ENCODE measurements around the gene ZDHHC14. TPM values are rescaled to one million over a fixed set of nuclear protein-coding genes. Genes with fewer than 3 reads are reported as not detected.

Gene ZDHHC14
- total RNA-seq, 1 experiment from 2014 or later: 1.7 TPM

DNA sequence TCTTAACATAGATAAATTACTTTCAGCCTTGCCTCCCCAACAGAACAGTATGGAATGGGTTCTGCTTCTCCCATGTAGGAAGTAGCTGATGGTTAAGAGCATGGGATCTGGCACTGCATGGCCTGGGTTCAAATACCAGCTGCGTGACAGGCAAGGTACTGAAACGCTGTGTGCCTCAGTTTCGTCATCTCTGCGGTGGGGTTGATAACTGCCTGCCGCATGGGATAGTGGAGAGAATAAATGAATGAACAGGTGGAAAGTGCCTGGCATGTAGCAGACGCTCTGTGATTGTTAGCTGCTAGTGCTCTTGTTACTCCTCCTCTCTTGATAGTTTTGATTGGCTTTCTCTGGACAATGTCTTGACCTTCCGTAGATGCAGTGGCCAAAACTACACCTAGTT, 213.3 kb downstream of the ZDHHC14 start:
- Histone ChIP-seq H2AFZ (ENCODE audit: low read length) (no peak overlapping the region), H3K23ac (ENCODE audit: insufficient read length, low read depth, low read length) (no peak overlapping the region), H3K4me1 (ENCODE audit: insufficient read depth, low read length) (peaks cover 2% of the 10 kb centered on the region; the same call in 1 of the 2 replicates), H2BK5ac (ENCODE audit: insufficient read length, low read length) (no peak overlapping the region), H2AK5ac (ENCODE audit: insufficient read length, low read length) (no peak overlapping the region), H3K4ac (ENCODE audit: low read depth, low read length) (no peak overlapping the region), H2BK120ac (ENCODE audit: low read depth, low read length, poor library complexity, severe bottlenecking) (no peak overlapping the region), H2BK15ac (ENCODE audit: low read depth, low read length) (no peak overlapping the region), H3K27ac (ENCODE audit: insufficient read length, low read depth, low read length) (no peak overlapping the region), H3K79me1 (ENCODE audit: insufficient read depth, low read depth, low read length, poor library complexity, severe bottlenecking) (no peaks in the 10 kb centered on the region), H3K18ac (ENCODE audit: insufficient read length, low read depth, low read length) (no peak overlapping the region), H2BK12ac (ENCODE audit: insufficient read length, low read depth, low read length) (no peak overlapping the region), H4K5ac (ENCODE audit: insufficient read length, low read depth, low read length) (no peak overlapping the region), H4K91ac (ENCODE audit: insufficient read length, low read depth, low read length) (no peak overlapping the region), H4K20me1 (ENCODE audit: control insufficient read depth, insufficient read depth, insufficient read length) (no peaks in the 10 kb centered on the region), H4K8ac (replicated peaks; ENCODE audit: insufficient read length, low read depth, low read length) (no peak overlapping the region), H3K9me3 (ENCODE audit: control insufficient read depth, low read depth, low read length) (peaks cover 14% of the 10 kb centered on the region), H2BK20ac (ENCODE audit: low read depth, low read length, poor library complexity, severe bottlenecking) (no peak overlapping the region), H3K27me3 (ENCODE audit: insufficient read depth, low read length) (no peaks in the 10 kb centered on the region), H3K4me2 (ENCODE audit: insufficient read depth, insufficient read length, low read length) (no peak overlapping the region), H3K9ac (ENCODE audit: extremely low read depth, insufficient read length, low read length) (no peak overlapping the region), H3T11ph (ENCODE audit: low read length) (no peak overlapping the region), H3K56ac (ENCODE audit: insufficient read length, low read depth, low read length) (no peak overlapping the region), H3K79me2 (ENCODE audit: insufficient read depth, low read length) (no peaks in the 10 kb centered on the region), H3K23me2 (ENCODE audit: insufficient read length, low read depth, low read length, poor library complexity, severe bottlenecking) (no peaks in the 10 kb centered on the region), H3K14ac (ENCODE audit: insufficient read depth, low read length) (no peak overlapping the region)
- Mint-ChIP-seq H3K27me3 (ENCODE audit: low read depth) (peaks cover 4% of the 10 kb centered on the region; the same call in 1 of the 2 replicates), H3K36me3 (ENCODE audit: insufficient read depth in 1 of 3, low read depth in 3 of 3) (peaks cover 23 to 26% (median 25%) of the 10 kb centered on the region in 3 experiments), H3K27ac (0 out of 7 replicates have a peak overlapping the region, but pooled peaks of 2 of the 3 experiments have one; percentile 4 to 34), H3K9me3 (peaks cover 24 to 27% of the 10 kb centered on the region in 2 experiments), H3K4me3 (no peak overlapping the region), H3K4me1 (peaks cover 5 to 12% of the 10 kb centered on the region in 2 experiments)
- TF ChIP-seq, protein P1, sequence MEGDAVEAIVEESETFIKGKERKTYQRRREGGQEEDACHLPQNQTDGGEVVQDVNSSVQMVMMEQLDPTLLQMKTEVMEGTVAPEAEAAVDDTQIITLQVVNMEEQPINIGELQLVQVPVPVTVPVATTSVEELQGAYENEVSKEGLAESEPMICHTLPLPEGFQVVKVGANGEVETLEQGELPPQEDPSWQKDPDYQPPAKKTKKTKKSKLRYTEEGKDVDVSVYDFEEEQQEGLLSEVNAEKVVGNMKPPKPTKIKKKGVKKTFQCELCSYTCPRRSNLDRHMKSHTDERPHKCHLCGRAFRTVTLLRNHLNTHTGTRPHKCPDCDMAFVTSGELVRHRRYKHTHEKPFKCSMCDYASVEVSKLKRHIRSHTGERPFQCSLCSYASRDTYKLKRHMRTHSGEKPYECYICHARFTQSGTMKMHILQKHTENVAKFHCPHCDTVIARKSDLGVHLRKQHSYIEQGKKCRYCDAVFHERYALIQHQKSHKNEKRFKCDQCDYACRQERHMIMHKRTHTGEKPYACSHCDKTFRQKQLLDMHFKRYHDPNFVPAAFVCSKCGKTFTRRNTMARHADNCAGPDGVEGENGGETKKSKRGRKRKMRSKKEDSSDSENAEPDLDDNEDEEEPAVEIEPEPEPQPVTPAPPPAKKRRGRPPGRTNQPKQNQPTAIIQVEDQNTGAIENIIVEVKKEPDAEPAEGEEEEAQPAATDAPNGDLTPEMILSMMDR (conservative IDR thresholded peaks at IDR 0.05): no peak
- no CpG with 5 or more reads among the region's 7 CpGs for WGBS (ENCODE audit: extremely low coverage, insufficient read length, low lambda C conversion rate)
- no peak for DNase-seq

Measured in H9 (cell line).